Activated naive CD4-positive, alpha-beta T cell treated with anti-CD3 and anti-CD28 coated beads, Interleukin-2, amount 50 U/mL, for 16 hours (primary cell): ENCODE data around the gene CAPN13.

ENCODE experiments used
- DNase-seq: peaks from one replicate; pipeline ENCODE4 v3.0.0-alpha.2; 2020

The CAPN13 gene

GRCh38 chr2:30807249-30807648 is at the start of gene CAPN13:
TSS of gene CAPN13 (minus strand) at chr2:30807446. CDS start at chr2:30787325, 20,121 bp downstream.
- no peak for DNase-seq

- no peak for DNase-seq
Observed at GRCh38 chr2:30847841-30848240, 40.6 kb upstream of the CAPN13 start.

GRCh38 chr2:30847329-30847728 is 40.1 kb upstream of the CAPN13 start:
- no peak for DNase-seq

- DNase-seq, result no peak
Observed at GRCh38 chr2:30828586-30828985, 21.3 kb upstream of the CAPN13 start.

- DNase-seq, result no peak
Observed at GRCh38 chr2:30826916-30827315, 19.7 kb upstream of the CAPN13 start.

- no peak for DNase-seq
Observed at GRCh38 chr2:30826481-30826880, 19.2 kb upstream of the CAPN13 start.

- no peak for DNase-seq
Observed at GRCh38 chr2:30823452-30823851, 16.2 kb upstream of the CAPN13 start.

- DNase-seq, result no peak
Observed at GRCh38 chr2:30821960-30822359, 14.7 kb upstream of the CAPN13 start.

GRCh38 chr2:30820381-30821055 is 13.3 kb upstream of the CAPN13 start:
- no peak for DNase-seq

- DNase-seq, result no peak
Observed at GRCh38 chr2:30809938-30810337, 2.7 kb upstream of the CAPN13 start.

- no peak for DNase-seq
Observed at GRCh38 chr2:30808695-30809094, 1.4 kb upstream of the CAPN13 start.

- no peak for DNase-seq
Observed at GRCh38 chr2:30803281-30803680, 4.0 kb downstream of the CAPN13 start.

GRCh38 chr2:30802611-30803010 is 4.6 kb downstream of the CAPN13 start:
- DNase-seq, result no peak

GRCh38 chr2:30801821-30802455 is 5.3 kb downstream of the CAPN13 start:
- no peak for DNase-seq

- no peak for DNase-seq
Observed at GRCh38 chr2:30800159-30800558, 7.1 kb downstream of the CAPN13 start.

GRCh38 chr2:30799366-30799765 is 7.9 kb downstream of the CAPN13 start:
- no peak for DNase-seq

- DNase-seq, result no peak
Observed at GRCh38 chr2:30798536-30798991, 8.7 kb downstream of the CAPN13 start.

GRCh38 chr2:30797381-30798015 is 9.7 kb downstream of the CAPN13 start:
- DNase-seq, result no peak

GRCh38 chr2:30796699-30797098 is 10.5 kb downstream of the CAPN13 start:
- no peak for DNase-seq

- DNase-seq, result no peak
Observed at GRCh38 chr2:30792521-30792920, 14.7 kb downstream of the CAPN13 start.

- DNase-seq, result no peak
Observed at GRCh38 chr2:30790879-30791278, 16.4 kb downstream of the CAPN13 start.

GRCh38 chr2:30789670-30790210 is 17.5 kb downstream of the CAPN13 start:
- no peak for DNase-seq

GRCh38 chr2:30786923-30787685 is 20.1 kb downstream of the CAPN13 start:
- no peak for DNase-seq
